GM18526 (cell line): ENCODE results near the gene PRXL2C.

ENCODE experiments used
- POLR2A ChIP-seq: IDR thresholded peaks from 3 replicates; pipeline ENCODE4 v1.6.1; 2011; ENCODE audit not compliant: insufficient read length; ENCODE audit errors: extremely low read depth

Gene PRXL2C

DNA sequence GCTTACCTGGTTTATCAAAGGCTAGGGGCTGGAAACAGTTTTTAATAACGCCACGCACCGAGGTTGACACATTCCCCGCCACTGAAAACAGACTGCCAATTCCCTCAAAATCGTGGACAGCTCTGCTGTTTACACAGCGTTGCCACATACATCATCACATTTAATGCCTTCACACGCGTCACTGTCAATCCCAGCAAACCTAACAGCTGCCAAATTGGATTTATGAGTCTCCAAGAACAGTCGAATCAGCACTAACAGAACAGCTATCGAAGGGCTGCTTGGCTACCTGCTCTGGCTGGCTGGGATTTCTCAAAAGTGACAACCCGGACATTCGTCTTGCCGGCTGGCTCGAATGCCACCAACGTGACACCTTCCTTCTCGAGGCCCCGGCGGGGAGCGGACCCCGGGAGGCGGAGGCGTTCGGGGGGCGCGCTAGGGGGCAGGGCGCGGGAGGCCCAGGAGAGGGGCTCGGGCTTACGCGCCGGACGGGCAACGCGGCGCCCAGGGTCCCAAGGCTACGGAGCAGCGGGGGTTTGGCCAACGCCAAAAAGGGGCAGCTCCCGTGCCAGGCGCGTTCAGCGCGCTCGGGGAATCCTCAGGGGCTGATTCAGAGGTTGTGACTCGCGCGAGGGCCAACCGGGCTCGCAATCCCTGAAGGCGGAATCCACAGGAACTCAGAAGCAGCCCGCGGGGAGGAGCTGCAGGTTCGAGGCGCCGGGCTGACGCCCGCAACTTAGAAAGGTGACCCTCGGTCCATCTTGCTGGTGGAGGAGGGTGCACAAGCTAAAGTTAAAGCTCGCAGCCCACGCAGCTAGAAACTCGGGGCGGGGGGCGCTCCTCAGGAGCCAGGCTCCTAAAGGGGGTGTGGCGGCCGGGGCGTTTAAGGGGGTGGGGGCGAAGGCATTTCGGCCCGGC lies 36.7 kb downstream of the PRXL2C start:
- TF ChIP-seq POLR2A: no peak

DNA sequence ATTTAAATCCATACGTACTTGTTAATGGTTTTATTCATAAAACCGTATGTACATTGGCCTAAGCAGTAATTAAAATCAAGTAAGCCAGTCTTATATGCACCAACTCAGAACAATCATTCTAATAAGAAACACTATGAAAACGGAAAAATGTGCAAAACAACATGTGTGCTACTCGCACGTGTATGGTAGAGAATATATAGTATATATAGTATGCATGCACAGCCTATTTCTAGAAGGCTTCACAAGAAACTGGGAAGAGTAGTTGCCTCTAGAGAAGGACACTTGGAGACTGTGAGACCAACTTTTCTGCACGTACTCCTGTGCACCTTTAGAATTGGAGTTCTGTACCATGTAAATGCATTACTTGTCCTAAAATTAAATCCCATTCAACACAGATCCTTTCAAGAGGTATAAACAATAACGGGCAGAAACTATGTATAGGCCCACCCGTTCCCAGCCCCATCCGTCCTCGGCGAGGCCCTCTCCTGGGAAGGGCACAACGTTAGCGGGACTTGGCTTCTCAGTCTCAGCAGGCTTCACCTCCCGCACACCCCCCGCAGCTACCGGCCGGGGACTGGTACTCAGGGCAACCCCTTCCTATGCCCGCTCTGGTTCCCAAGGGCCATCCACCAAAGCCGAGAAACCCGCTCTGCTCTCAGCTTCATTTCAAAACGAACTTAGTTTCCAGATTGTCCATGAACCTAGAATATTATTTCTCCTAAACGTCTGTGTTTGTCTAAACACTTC lies 37.5 kb downstream of the PRXL2C start:
- TF ChIP-seq POLR2A: no peak

DNA sequence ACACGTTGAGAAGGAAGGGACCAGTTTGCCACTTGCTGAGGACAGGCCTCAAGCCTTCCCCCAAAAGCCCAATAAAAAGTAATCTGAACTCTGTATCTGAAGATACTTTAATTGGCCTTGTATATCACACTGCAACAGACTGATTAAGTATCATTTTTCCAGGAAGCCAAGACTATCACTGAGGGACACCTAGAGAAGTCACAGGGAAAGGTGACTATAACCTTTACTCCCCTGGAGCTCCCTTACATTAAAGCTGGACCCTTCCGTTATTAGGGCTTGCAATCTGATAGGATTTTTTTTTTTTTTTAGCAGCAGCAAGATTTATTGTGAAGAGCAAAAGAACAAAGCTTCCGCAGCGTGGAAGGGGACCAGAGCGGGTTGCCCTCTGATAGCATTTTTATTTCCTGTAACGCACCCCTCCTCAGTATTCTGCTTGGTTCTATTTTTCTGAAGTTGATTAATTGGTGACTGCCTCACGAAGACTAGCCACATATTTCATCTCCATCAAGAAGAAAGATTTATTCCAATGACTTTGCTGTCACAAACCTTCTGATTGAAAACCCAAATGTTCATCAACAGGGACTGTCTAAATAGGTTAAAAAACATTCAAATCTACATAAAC lies 38.2 kb downstream of the PRXL2C start:
- TF ChIP-seq POLR2A: no peak

DNA sequence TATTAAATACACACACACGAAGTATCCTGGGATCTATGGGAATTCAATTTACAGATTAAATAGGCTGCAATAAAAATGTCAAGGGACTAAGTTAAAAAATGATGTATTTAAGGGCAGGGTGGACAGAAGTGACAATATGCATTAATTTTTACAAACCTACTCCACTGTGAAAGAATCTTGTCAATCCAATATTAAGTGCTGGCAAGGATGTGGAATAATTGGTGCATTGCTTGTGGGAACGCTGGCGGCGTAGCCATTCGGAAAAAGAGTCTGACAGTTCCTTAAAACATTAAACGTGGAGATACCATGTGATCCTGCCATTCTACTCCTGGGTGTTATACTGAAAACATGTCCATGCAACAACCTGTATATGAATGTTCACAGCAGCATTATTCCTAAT lies 39.7 kb downstream of the PRXL2C start:
- TF ChIP-seq POLR2A: no peak

DNA sequence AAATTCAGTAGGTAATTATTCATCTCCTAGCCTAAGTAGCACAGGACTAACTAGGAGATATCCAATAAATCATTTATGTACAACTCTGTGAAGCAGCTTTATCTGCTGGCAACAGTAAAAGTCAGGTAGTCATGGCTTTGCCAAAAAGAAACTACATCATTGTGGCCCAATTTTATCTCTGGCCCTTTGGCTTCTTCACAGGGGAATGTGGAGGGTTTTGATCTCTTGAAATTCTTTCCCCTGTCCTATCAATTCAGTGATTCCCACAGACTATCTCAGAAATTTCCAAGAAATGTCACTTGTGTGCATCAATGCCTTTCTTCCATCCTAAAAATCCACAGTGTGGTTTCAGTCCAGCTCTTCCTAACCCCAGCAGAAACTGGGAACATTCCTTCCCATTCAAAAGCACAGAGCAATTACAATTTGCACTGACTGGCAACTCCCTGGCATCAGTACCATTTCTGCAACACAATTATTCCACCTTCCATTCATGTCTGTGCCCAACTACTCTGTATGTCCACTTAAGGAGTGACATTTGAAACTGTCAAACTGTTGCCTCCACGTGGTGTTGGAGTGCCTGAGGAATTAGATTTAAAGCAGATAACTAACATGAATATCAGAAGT lies 42.0 kb downstream of the PRXL2C start:
- no peak for TF ChIP-seq POLR2A

DNA sequence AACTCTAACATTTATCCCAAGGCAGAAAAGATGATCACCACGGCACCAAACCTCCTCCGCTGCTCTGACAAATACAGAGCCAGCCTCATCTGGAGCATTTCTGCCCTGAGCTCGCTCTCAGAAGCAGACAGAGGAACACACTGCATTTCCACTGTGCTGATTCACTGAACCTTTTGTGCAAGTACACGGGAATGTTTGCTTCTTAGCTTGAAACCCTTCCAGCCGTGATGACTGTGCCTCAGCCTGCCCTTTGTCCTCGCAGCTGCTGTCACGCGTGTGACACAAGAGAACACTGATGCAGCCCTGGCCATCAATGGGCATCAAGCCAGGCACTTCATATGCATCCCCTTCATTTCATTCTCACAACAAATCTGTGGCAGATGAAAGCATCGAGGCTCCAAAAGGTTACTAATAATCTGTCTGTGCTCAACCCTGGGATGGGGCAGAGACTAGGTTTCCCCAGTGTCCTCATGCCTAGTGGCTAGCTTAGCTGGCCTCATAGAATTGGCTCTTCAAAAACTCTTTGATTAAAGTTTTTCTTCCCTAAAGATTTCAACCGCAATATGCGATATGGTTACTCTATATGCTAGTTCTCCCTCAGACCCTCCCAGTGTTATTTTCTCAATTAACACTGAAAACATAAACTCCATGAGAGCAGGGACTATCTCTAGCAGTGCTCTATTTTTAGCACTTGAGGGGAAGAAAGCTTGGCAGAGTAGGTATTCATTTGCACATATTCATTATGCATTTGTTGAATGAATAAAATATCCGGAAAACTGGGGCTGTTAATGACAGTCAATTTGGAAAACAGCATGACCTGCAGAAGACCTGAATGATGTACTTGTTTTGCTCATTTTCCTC lies 42.8 kb downstream of the PRXL2C start:
- TF ChIP-seq POLR2A: no peak

DNA sequence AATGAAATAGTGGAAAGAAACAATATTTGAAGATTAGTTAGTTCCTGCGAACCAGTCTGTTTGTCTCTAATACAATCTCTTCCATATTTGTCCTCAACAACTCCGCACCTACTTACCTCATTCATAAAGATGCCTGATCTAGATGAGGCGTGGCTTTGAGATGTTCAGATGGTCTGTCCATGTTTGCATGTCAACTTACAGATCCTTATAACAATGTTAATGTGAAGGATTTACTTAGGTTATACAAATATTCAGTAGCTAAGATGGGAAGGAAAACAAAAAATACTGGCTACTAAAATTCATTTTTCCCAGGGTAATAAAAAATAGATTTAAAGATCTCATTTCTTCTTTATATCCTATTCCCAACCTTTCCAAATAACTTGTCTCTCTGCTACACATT lies 43.8 kb downstream of the PRXL2C start:
- TF ChIP-seq POLR2A: no peak

DNA sequence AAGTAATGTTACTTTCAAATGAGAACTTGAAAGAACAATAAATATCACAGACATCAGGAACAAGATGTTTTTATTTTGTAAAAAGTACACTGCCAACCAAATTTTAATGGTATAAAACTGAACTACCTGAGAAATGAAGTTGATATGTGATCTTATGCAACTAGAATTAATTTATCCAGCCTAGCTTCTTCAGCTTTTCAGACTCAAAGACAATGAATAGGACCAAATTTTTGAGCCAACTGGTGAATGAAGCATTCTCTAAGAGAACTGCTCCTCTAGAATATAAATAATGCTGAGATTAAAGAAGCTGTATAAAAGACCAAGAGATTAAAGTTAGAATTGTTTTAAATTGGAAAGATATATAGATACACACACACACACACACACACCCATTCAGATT lies 45.4 kb downstream of the PRXL2C start:
- TF ChIP-seq POLR2A: no peak

DNA sequence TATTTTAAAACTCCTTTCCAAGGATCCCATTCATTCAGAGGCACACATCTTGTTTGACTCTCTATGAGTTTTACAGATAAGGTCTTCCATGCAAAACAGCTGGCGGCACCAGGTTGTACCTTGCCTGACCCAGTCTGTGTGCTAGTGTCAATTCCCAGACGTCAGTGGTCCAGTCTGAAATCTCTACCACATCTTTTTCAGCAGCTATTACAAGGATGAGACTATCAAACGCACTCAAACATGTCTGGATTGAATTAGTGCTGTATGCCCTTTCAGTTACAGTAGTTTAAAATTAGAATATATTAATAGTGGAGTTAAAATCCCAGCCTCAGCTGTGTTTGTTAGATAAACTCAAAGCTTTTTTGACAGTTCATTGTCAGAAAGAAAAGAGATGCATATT lies 47.1 kb downstream of the PRXL2C start:
- no peak for TF ChIP-seq POLR2A

DNA sequence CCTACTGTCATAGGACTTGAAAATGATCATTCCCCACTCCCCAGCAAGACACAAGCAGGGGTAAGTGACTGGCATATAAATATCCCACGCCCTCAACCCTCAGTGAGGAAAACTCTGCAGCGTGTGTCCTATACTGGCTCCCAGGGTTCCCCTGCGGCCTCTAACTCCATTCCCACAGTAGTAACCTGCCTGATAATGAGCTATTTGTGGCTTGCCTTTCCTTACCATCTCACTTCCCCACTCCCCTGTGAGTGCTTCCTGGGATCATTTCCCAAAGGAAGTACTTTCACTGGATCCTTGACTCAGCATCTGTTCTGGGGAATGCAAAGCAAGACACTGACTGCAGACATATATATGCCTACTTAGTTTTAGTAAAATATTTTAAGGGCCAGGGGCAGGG lies 49.8 kb downstream of the PRXL2C start:
- no peak for TF ChIP-seq POLR2A

DNA sequence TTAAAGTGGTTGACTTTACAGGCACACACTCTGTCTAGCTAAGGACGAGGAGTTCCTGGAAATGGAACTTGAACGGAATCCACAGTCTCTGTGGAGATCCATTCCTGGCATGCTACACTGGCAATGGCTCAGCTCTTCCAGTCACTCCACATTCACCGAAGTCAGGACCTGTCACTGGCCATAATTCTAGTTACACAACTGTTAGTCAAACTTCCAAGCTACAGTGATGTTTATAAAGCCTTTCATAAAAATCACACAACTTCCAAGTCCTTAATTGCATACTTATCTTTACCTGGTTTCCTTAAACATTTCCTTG lies 51.2 kb downstream of the PRXL2C start:
- no peak for TF ChIP-seq POLR2A

DNA sequence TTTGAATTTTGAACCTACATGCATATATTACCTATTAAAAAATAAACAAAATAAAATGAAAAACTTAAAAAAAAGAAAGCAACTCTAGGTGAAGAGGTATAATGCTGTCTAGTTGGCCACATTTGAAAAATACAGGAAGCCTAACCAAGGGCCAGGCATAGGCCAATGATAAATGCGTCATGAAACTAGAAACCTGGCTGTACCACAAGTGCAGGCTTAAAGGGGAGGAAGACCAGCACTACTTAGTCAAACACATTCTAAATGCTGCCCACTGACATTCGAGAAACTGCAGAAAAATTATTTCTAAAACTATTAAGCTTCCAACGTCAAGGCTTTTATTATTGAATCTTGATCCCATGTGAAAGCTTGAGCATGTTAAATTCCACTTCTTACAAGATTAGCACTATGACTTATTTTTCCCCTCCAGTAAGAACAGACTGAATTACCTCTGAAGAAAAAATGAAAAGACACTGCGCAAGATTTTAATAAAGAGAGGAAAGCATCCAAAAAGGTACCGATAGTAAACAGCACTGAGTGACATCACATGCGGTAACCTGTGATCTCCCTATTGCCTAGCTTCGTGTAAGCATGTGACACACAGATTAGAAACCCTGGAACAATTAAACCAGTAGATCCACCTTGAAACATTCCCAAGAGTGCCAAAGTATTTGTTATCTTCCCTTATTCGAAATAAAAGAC lies 51.7 kb downstream of the PRXL2C start:
- TF ChIP-seq POLR2A: no peak

DNA sequence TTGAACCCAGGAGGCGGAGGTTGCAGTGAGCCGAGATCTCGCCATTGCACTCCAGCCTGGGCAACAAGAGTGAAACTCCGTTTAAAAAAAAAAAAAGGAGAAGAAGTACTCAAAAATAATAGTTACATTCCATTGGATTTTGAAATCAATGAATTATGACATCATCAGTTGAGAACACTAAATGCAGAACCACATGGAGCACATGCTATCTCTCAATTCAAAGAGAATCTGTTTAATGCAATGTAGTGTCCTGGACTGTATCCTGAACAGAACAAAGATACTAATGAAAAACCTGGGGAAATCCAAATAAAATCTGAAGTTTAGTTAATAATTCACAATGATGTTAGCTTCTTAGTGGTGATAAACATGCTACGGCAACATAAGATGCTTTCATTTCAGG lies 55.8 kb downstream of the PRXL2C start:
- no peak for TF ChIP-seq POLR2A

DNA sequence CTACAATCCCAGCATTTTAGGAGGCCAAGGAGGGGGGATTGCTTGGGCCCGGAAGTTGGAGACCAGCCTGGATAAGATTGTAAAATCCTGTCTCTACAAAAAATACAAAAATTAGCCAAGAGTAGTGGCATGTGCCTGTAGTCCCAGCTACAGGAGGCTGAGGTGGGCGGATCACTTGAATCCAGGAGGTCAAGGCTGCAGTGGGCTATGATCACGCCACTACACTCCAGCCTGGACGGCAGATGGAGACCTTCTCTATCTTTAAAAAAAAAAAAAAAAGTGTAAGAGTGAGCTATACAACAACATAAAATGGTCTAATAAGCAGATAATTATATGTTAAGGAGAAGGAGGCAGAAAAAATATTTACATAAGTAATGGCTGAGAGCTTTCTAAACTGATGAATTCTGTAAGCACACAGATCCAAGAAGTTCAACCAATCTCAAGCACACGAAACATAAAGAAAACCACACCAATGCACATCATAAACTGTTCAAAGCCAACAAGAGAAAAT lies 58.5 kb downstream of the PRXL2C start:
- TF ChIP-seq POLR2A: no peak
